Testis (tissue), 2 donors: ENCODE results near the gene SWT1.

Experiments
- CTCF ChIP-seq, 3 experiments: fragments of 450-650 bp in 2 of 3; fragments of 200-600 bp in 1 of 3; sonication (generic) in 1 of 3; IDR thresholded peaks; one replicate each; pipeline ENCODE4 v1.5.1; 2016 to 2019; ENCODE audit warnings: antibody characterized with exemption in 3 of 3, mild to moderate bottlenecking in 2 of 3, moderate library complexity in 1 of 3
- POLR2A ChIP-seq: fragments of 450-650 bp; IDR thresholded peaks from one replicate; pipeline ENCODE4 v1.6.1; 2017; ENCODE audit warnings: antibody characterized with exemption, mild to moderate bottlenecking, moderate library complexity

- no peak for TF ChIP-seq CTCF (IDR thresholded peaks at IDR 0.05)
- TF ChIP-seq POLR2A, result no peak
Measured at GRCh38 chr1:185152187-185152767, 4.7 kb upstream of the SWT1 start.
